ENCODE measurements around the gene GGA2. TPM values are rescaled to one million over a fixed set of nuclear protein-coding genes. Genes with fewer than 3 reads are reported as not detected.
"Not testable (repeated sequence)": the region's sequence is repeated elsewhere in the genome, so short reads cannot be mapped to it uniquely, and the experiment has no call there.

Gene GGA2
- total and polyA plus RNA-seq, 8 donors = 42.4 to 93.3 (median 67.0) TPM

DNA sequence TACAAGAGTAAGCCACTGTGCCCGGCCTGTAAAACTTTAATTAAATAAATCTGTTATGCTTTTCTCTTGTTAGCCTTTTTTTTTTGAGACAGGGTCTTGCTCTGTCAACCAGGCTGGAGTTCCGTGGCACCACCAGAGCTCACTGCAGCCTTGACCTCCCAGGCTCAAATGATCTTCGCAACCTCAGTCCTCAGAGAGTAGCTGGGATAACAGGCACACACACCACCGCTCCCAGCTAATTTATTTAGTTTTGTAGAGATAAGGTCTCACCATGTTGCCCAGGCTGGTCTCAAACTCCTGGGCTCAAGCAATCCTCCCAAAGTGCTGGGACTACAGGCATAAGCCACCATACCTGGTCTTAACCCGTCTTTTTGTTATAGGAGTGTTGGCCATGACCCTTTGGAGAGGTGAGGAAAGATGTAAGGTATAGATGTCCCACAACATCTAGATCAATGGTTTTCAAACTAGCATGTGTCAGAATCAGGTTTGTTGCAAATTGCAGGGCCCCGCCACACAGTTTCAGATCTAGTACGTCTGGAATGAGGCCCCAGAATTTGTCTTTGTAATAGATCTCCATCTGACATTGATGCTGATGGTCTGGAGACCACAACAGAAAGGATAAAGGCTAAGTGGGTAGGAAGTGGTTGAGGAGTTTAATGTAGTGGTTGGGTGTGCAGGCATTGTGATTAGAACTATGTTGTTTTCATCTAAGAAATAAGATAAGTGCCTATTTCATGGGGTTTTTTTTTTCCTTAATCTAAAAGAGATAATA is 4.3 kb upstream of the GGA2 start:
- WGBS, 2 donors = 81 to 86% methylated on average over 7 of the region's 7 CpGs
- peaks cover 0 to 3% (median 0%) of the 10 kb centered on the region in 3 donors for H3K36me3 ChIP-seq
- FAIRE-seq (no peak), DNase-seq (no peak), ATAC-seq (no peak)
- intact Hi-C loops (cut with DNase I) = no loop called here
- TF ChIP-seq, protein P1, sequence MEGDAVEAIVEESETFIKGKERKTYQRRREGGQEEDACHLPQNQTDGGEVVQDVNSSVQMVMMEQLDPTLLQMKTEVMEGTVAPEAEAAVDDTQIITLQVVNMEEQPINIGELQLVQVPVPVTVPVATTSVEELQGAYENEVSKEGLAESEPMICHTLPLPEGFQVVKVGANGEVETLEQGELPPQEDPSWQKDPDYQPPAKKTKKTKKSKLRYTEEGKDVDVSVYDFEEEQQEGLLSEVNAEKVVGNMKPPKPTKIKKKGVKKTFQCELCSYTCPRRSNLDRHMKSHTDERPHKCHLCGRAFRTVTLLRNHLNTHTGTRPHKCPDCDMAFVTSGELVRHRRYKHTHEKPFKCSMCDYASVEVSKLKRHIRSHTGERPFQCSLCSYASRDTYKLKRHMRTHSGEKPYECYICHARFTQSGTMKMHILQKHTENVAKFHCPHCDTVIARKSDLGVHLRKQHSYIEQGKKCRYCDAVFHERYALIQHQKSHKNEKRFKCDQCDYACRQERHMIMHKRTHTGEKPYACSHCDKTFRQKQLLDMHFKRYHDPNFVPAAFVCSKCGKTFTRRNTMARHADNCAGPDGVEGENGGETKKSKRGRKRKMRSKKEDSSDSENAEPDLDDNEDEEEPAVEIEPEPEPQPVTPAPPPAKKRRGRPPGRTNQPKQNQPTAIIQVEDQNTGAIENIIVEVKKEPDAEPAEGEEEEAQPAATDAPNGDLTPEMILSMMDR (IDR thresholded peaks at IDR 0.05) = no peak
- H3K9me3 ChIP-seq = no peaks in the 10 kb centered on the region
- no peaks in the 10 kb centered on the region for H3K4me1 ChIP-seq
- no peak overlapping the region for H3K27ac ChIP-seq
- H3K4me3 ChIP-seq = no peak overlapping the region
- H3K27me3 ChIP-seq = no peaks in the 10 kb centered on the region

DNA sequence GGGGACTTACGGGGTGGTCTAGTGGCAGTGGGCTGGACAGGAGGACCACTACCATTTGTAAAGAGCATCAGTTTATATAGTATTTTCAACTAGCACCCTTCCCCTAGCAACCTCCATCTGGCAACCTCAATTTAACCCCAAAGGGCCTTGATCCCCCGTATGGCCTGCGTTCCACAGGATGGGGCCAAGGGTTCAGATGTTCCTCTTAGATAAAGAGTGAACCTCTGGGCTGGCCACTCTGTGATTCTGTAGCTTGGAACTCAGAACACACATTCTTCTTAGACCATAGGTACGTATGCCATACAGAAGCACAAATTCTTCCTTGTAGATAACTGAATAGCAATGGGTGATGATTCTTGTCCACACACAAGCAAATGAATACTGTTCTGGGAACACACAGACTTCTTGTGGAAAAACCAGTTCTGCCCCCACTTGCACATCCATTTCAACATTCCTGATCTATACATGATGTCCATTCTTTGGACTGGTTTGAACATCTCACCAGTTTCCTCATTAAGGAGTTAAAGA is 1.9 kb upstream of the GGA2 start:
- no peak overlapping the region for H3K4me3 ChIP-seq
- peaks cover 0 to 3% (median 0%) of the 10 kb centered on the region in 3 donors for H3K36me3 ChIP-seq
- DNase-seq (no peak), ATAC-seq (no peak), FAIRE-seq (no peak)
- H3K9me3 ChIP-seq = no peaks in the 10 kb centered on the region
- H3K27me3 ChIP-seq = no peaks in the 10 kb centered on the region
- H3K27ac ChIP-seq = no peak overlapping the region
- H3K4me1 ChIP-seq = peaks cover 0 to 10% (median 0%) of the 10 kb centered on the region in 3 donors
- intact Hi-C loops (cut with DNase I) = no loop called here
- TF ChIP-seq, protein P1 (IDR thresholded peaks at IDR 0.05) = no peak
- 83 to 88% methylated on average over 4 of the region's 4 CpGs for whole genome bisulfite sequencing, 2 donors

DNA sequence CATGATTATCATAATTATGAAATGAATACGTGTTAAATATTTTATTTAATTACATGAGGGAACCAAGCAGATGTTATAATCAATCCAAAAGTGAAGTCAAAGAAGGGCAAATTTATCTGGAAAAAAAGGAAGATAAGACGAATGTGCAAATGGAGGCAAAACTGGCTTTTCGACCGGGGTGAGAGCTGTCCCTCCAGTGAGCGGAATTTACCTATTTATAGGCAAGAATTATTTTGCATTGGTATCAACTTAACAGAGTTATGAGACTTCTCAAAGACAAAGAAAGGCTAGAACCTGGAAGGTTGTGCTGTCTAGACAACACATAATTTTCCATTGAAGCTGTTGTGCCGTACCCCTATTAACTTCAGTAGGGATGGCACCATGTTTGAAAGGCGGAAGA is 1.4 kb upstream of the GGA2 start:
- H3K27me3 ChIP-seq = no peaks in the 10 kb centered on the region
- H3K9me3 ChIP-seq = no peaks in the 10 kb centered on the region
- ATAC-seq = no peak
- 51 to 53% methylated on average over 7 of the region's 7 CpGs for WGBS, 2 donors
- no peak overlapping the region for H3K4me3 ChIP-seq
- TF ChIP-seq, protein P1 (IDR thresholded peaks at IDR 0.05) = no peak
- peaks cover 0 to 3% (median 0%) of the 10 kb centered on the region in 3 donors for H3K36me3 ChIP-seq
- intact Hi-C loops (cut with DNase I) = no loop called here
- DNase-seq = no peak
- H3K27ac ChIP-seq = no peak overlapping the region
- H3K4me1 ChIP-seq = peaks cover 0 to 15% (median 0%) of the 10 kb centered on the region in 3 donors
- no peak for FAIRE-seq

DNA sequence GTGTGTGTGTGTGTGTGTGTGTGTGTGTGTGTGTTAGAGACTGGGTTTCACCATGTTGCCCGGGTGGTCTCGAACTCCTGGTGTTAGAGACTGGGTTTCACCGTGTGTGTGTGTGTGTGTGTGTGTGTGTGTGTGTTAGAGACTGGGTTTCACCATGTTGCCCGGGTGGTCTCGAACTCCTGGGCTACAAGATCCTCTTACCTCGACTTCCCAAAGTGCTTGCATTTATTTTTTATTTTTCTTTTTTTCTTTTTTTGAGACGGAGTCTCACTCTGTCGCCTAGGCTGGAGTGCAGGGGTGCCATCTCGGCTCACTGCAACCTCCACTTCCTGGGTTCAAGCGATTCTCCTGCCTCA is 599 bp upstream of the GGA2 start:
- Histone ChIP-seq H3K4me3 (peak overlapping the region in 3 of 4 donors; percentile 90 to 96 (median 94)), H3K27ac (peak overlapping the region in 1 of 4 donors; percentile 92), H3K4me1 (peaks cover 0 to 18% (median 0%) of the 10 kb centered on the region in 3 donors)
- H3K27me3 ChIP-seq; intact Hi-C loops (cut with DNase I); DNase-seq; ATAC-seq; H3K9me3 ChIP-seq; FAIRE-seq; H3K36me3 ChIP-seq: not testable (repeated sequence)
- 70 to 75% methylated on average over 10 of the region's 10 CpGs for WGBS, 2 donors

DNA sequence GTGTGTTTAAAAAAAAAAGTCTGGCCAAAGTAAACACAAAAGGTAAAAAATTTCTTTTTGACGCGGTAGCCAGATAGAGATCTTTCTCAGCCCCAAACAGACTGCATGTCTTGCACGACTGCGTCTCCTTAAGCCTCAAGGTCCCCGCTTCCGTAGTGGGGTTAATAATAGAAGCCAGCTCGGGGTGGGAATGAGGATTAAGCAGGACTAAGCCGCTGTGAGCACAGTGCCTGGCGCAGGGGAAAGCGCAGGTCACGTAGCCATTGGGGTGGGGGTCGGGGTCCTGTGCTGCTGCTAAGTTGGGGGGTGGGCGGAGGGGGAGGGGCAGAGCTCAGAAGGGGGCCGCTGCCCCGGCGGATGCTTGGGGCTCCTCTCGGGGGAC is 521 bp downstream of the GGA2 start:
- no peak for FAIRE-seq
- intact Hi-C loops (cut with DNase I) = no loop called here
- Histone ChIP-seq H3K36me3 (peaks cover 0 to 3% (median 0%) of the 10 kb centered on the region in 3 donors), H3K4me3 (peak overlapping the region; percentile 80 to 96 (median 92)), H3K27ac (peak overlapping the region; percentile 85 to 92 (median 88)), H3K27me3 (no peaks in the 10 kb centered on the region), H3K4me1 (peaks cover 4 to 28% (median 10%) of the 10 kb centered on the region in 3 donors), H3K9me3 (no peaks in the 10 kb centered on the region)
- DNase-seq = peak in 2 of 6 donors; percentile 40
- WGBS, 2 donors = 1% methylated on average over 12 to 17 of the region's 17 CpGs
- TF ChIP-seq, protein P1 (IDR thresholded peaks at IDR 0.05) = no peak
- peak; percentile 30 to 48 (median 35) for ATAC-seq

All from pancreas (tissue), 10 donors.